Measurements from ENCODE around the gene CASTOR2.
A peak's percentile ranks its signal among the peaks of the same experiment; 100 is the strongest.
"Not testable (repeated sequence)": the region's sequence is repeated elsewhere in the genome, so short reads cannot be mapped to it uniquely, and the experiment has no call there.

The CASTOR2 gene

GRCh38 chr7:75055830-75056772, 91.6 kb downstream of the CASTOR2 start:
- peak; percentile 85 for DNase-seq

DNA sequence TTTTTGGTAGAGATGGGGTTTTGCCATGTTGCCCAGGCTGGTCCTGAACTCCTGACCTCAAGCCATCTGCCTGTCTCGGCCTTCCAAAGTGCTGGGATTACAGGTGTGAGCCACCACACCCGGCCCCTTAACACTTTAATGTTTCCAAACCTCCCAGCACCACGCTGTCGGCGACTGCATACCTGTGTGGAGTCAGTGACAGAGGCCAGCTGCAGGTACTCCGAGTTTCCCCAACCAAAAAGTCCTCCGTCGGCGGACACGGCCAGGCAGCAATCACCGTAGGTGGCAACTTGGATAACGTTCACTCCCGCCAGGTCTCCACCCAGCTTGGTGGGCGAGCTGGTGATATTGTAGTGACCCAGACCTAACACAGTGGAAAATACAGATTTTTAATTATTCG, 93.9 kb downstream of the CASTOR2 start:
- DNase-seq: no peak

GRCh38 chr7:75064291-75064690, 99.8 kb downstream of the CASTOR2 start:
- DNase-seq: no peak

GRCh38 chr7:75064801-75065200, 100.3 kb downstream of the CASTOR2 start:
- no peak for DNase-seq

- no peak for DNase-seq
Measured at GRCh38 chr7:75066521-75066920, 102.0 kb downstream of the CASTOR2 start.

- DNase-seq: no peak
Measured at GRCh38 chr7:75072981-75073283, 108.4 kb downstream of the CASTOR2 start.

DNA sequence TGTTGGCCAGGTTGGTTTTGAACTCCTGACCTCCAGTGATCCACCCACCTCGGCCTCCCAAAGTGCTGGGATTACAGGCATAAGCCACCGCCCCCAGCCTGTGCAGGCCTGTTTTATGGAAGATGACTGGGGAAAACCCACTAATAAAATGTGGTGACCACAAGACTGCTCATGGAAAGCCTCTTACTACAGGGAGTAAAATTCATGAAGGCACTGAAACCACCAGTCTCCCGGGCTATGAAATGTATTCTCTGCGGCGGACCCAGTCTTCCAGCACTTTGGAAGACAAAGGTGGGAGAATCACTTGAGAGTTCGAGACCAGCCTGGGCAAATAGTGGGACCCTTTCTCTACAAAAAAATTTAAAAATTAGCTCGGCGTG, 109.7 kb downstream of the CASTOR2 start:
- DNase-seq: not testable (repeated sequence)

Data from femur (tissue), 1 donor.